Sciatic nerve (tissue), 2 donors: ENCODE results near the gene C13orf46. TPM values are rescaled to one million over a fixed set of nuclear protein-coding genes. Genes with fewer than 3 reads are reported as not detected.
A peak's percentile ranks its signal among the peaks of the same experiment; 100 is the strongest.

Experiments
- ATAC-seq: fragments of 200-7000 bp; cut with Tn5 transposase; one replicate; pipeline ENCODE4 v1.9.1; 2020; ENCODE audit warnings: mild to moderate bottlenecking, moderate library complexity
- DNase-seq: peaks from one replicate; pipeline ENCODE4 v3.0.0-alpha.2; 2020; ENCODE audit warnings: low spot score
- intact Hi-C: fragments of 100-400 bp; cut with DNase I; formaldehyde crosslinking; loops from one replicate; pipeline ENCODE4 v1.14.2; 2022
- total RNA-seq: library from RNA; stranded (reverse); fragmentation: NEBNext Ultra II Directional; extraction: Animal tissue kit (Norgen Biotek cat#: 25700); gene quantifications from one replicate; pipeline ENCODE4 v1.2.1, GENCODE V29; 2021
- donor health status: DM: no; HTN: no; CAD: no.
- donor health status: DM: no; HTN: no; CAD: no.

C13orf46 gene
- total RNA-seq, 1 donor from 2014 or later: 3.6 TPM

DNA sequence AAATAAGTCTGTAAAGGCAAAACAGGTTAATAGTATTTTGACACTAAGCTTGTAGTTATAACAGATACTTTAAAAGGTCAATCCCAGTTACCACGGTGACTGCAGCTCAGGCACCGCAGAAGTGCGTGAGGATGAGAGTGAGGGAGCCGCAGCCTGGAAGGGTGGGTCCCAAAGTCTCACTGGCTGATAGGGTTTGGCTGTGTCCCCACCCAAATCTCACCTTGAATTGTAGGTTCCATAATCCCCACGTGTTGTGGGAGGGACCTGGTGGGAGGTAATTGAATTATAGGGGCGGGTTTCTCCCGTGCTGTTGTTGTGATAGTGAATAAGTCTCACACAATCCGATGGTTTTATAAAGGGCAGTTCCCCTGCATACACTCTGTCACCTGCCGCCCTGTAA is 70.0 kb downstream of the C13orf46 start:
- intact Hi-C loops: no loop called here
- ATAC-seq (no peak), DNase-seq (peak; percentile 21)

Other genes starting within 250 kb of the C13orf46 start
- gene TMEM255B, start 214.8 kb downstream of the C13orf46 start, total RNA-seq: 34.8 TPM
- 302 TPM for gene GAS6, start 110.0 kb downstream of the C13orf46 start, total RNA-seq
- 47.6 TPM for gene RASA3, start 158.5 kb upstream of the C13orf46 start, total RNA-seq
- gene CFAP97D2, start 205.2 kb upstream of the C13orf46 start, total RNA-seq: not detected